ENCODE measurements around the gene CDK16. TPM values are rescaled to one million over a fixed set of nuclear protein-coding genes. Genes with fewer than 3 reads are reported as not detected.

Gene CDK16
- total and polyA plus RNA-seq, 9 of the 15 experiments (the other 6 are each of a cell fraction or from before 2014, with no cell fraction given): 3.9 to 104 (median 57.5) TPM

- no peak for TF ChIP-seq RREB1 (CRISPR knock-in tag; IDR thresholded peaks at IDR 0.05)
- no peak for TF ChIP-seq ZHX1 (conservative IDR thresholded peaks at IDR 0.05; ENCODE audit: low read length)
Observed at GRCh38 chrX:47221756-47222155, 3.3 kb downstream of the CDK16 start (continued).
